H1 (cell line): ENCODE results near the gene ZFP64. TPM values are rescaled to one million over a fixed set of nuclear protein-coding genes. Genes with fewer than 3 reads are reported as not detected.

Experiments
- CTCF ChIA-PET: fragments of 300-600 bp; sonication (Branson Sonifier 250); formaldehyde crosslinking; loops from one replicate; lab custom pipeline; 2021; ENCODE audit not compliant: partially characterized antibody; lab: Charles Lee
- POLR2A ChIA-PET: fragments of 300-600 bp; sonication (Branson Sonifier 250); formaldehyde crosslinking; loops from one replicate; lab custom pipeline; 2021; ENCODE audit warnings: inconsistent platforms; ENCODE audit not compliant: partially characterized antibody; lab: Charles Lee
- DNase-seq, 2 experiments: peaks; one replicate each; pipeline versions ENCODE4 v3.0.0 to v3.0.0-alpha.2; 2010 to 2022; ENCODE audit warnings: low spot score in 2 of 2, low read depth in 1 of 2, mixed read lengths in 1 of 2
- FAIRE-seq: peaks from 2 replicates; lab custom pipeline; 2011; peaks lifted over from hg19 to GRCh38; lab: Jason Lieb, UNC
- H2AFZ ChIP-seq: 2 replicates; pipeline ENCODE4 v1.8.1; 2012; ENCODE audit warnings: low read length, inconsistent platforms
- H2AK5ac ChIP-seq: 2 replicates; pipeline ENCODE4 v1.6.1; 2013; ENCODE audit warnings: low read depth, low read length
- H2BK120ac ChIP-seq: replicated peaks from 2 replicates; pipeline ENCODE3; 2013; ENCODE audit warnings: low read depth, low read length, inconsistent platforms
- H2BK12ac ChIP-seq: 2 replicates; pipeline ENCODE4 v1.6.1; 2013; ENCODE audit warnings: low read depth, low read length
- H2BK15ac ChIP-seq: 2 replicates; pipeline ENCODE4 v1.6.1; 2013; ENCODE audit warnings: low read length
- H2BK20ac ChIP-seq: 2 replicates; pipeline ENCODE4 v1.6.1; 2013; ENCODE audit warnings: low read length
- H2BK5ac ChIP-seq: 2 replicates; pipeline ENCODE4 v1.6.1; 2013; ENCODE audit warnings: low read depth, low read length
- H3K14ac ChIP-seq: 2 replicates; pipeline ENCODE4 v1.6.1; 2013; ENCODE audit warnings: inconsistent platforms; ENCODE audit not compliant: insufficient read length
- H3K18ac ChIP-seq: 2 replicates; pipeline ENCODE4 v1.6.1; 2013; ENCODE audit warnings: low read length; ENCODE audit errors: extremely low read depth
- H3K23ac ChIP-seq: 2 replicates; pipeline ENCODE4 v1.6.1; 2013; ENCODE audit warnings: inconsistent platforms; ENCODE audit not compliant: insufficient read length
- H3K23me2 ChIP-seq: 2 replicates; pipeline ENCODE4 v1.6.1; 2013; ENCODE audit warnings: low read depth, low read length
- H3K27ac ChIP-seq: 2 replicates; pipeline ENCODE4 v1.6.1; 2011; ENCODE audit warnings: low read depth, low read length, inconsistent platforms
- H3K27me3 ChIP-seq, 4 experiments: replicated peaks in 1 of 4; 1 replicate in 1 of 4; 2 replicates in 3 of 4; pipeline versions ENCODE4 v1.6.1 to v1.8.1; 2011 to 2013; ENCODE audit warnings: low read length in 3 of 4, mild to moderate bottlenecking in 3 of 4, inconsistent platforms in 2 of 4, mixed read lengths in 2 of 4, moderate library complexity in 1 of 4; ENCODE audit not compliant: control insufficient read depth in 3 of 4, insufficient read depth in 3 of 4; ENCODE audit errors: extremely low read depth in 1 of 4
- H3K36me3 ChIP-seq, 4 experiments: 2 replicates each; pipeline versions ENCODE4 v1.6.1 to v1.8.1; 2011 to 2013; ENCODE audit warnings: mild to moderate bottlenecking in 4 of 4, low read length in 3 of 4, moderate library complexity in 2 of 4, control low read depth in 1 of 4, inconsistent platforms in 1 of 4; ENCODE audit not compliant: insufficient read depth in 4 of 4, control insufficient read depth in 2 of 4
- H3K4ac ChIP-seq: replicated peaks from 2 replicates; pipeline ENCODE3; 2013; ENCODE audit warnings: low read length, low read depth, mixed read lengths, inconsistent platforms; ENCODE audit not compliant: insufficient read length
- H3K4me1 ChIP-seq, 4 experiments: replicated peaks in 1 of 4; 1 replicate in 1 of 4; 2 replicates in 3 of 4; pipeline versions ENCODE4 v1.6.1 to v1.8.1; 2011 to 2013; ENCODE audit warnings: low read length in 3 of 4, inconsistent platforms in 2 of 4, mixed read lengths in 1 of 4; ENCODE audit not compliant: insufficient read depth in 4 of 4, control insufficient read depth in 3 of 4
- H3K4me2 ChIP-seq, 2 experiments: 2 replicates each; pipeline versions ENCODE4 v1.6.1 to v1.8.1; 2011 to 2013; ENCODE audit warnings: low read depth in 2 of 2, low read length in 2 of 2, control low read depth in 1 of 2, inconsistent platforms in 1 of 2, mild to moderate bottlenecking in 1 of 2; ENCODE audit not compliant: insufficient read depth in 1 of 2
- H3K4me3 ChIP-seq, 4 experiments: fragments of 200-600, 300-600 bp in 1 of 4; sonication (generic), shearing (Covaris generic), sonication (Bioruptor Twin) in 1 of 4; 2 replicates each; pipeline versions ENCODE4 v1.5.1 to v1.8.1; 2011 to 2016; ENCODE audit warnings: low read length in 4 of 4, low read depth in 3 of 4, control low read depth in 2 of 4, inconsistent platforms in 2 of 4, mild to moderate bottlenecking in 2 of 4, mixed read lengths in 1 of 4, moderate library complexity in 1 of 4; ENCODE audit not compliant: insufficient read depth in 2 of 4; ENCODE audit errors: extremely low read depth in 1 of 4
- H3K56ac ChIP-seq: replicated peaks from 2 replicates; pipeline ENCODE3; 2013; ENCODE audit warnings: low read depth, mild to moderate bottlenecking, mixed read lengths, low read length, inconsistent platforms; ENCODE audit not compliant: insufficient read length
- H3K79me1 ChIP-seq: 2 replicates; pipeline ENCODE4 v1.6.1; 2013; ENCODE audit warnings: low read depth, low read length, control low read depth
- H3K79me2 ChIP-seq, 2 experiments: 2 replicates each; pipeline versions ENCODE4 v1.6.1 to v1.8.1; 2012 to 2013; ENCODE audit warnings: low read length in 2 of 2, mild to moderate bottlenecking in 2 of 2, inconsistent platforms in 1 of 2; ENCODE audit not compliant: insufficient read depth in 2 of 2, control insufficient read depth in 1 of 2
- H3K9ac ChIP-seq, 4 experiments: replicated peaks in 1 of 4; 1 replicate in 1 of 4; 2 replicates in 3 of 4; pipeline versions ENCODE4 v1.6.1 to v1.8.1; 2011 to 2013; ENCODE audit warnings: low read depth in 3 of 4, low read length in 3 of 4, control low read depth in 2 of 4, mild to moderate bottlenecking in 2 of 4, moderate library complexity in 2 of 4, inconsistent platforms in 1 of 4; ENCODE audit errors: extremely low read depth in 1 of 4
- H3K9me3 ChIP-seq, 2 experiments: 2 replicates each; pipeline versions ENCODE4 v1.6.1 to v1.8.1; 2012 to 2013; ENCODE audit warnings: mild to moderate bottlenecking in 2 of 2, moderate library complexity in 2 of 2, control low read depth in 1 of 2, inconsistent platforms in 1 of 2, low read depth in 1 of 2, low read length in 1 of 2, mixed read lengths in 1 of 2; ENCODE audit not compliant: insufficient read depth in 2 of 2
- H4K20me1 ChIP-seq, 2 experiments: replicated peaks in 1 of 2; 2 replicates each; pipeline versions ENCODE3 to v1.8.1; 2011 to 2013; ENCODE audit warnings: inconsistent platforms in 2 of 2, low read length in 2 of 2, mild to moderate bottlenecking in 1 of 2; ENCODE audit not compliant: insufficient read depth in 2 of 2, control insufficient read depth in 1 of 2
- H4K5ac ChIP-seq: 2 replicates; pipeline ENCODE4 v1.6.1; 2013; ENCODE audit warnings: low read length, low read depth, mixed read lengths, inconsistent platforms; ENCODE audit not compliant: insufficient read length
- H4K8ac ChIP-seq: 2 replicates; pipeline ENCODE4 v1.8.0; 2013; ENCODE audit warnings: mild to moderate bottlenecking, moderate library complexity, low read length, inconsistent platforms; ENCODE audit not compliant: insufficient read depth; ENCODE audit errors: extremely low read depth
- H4K91ac ChIP-seq: replicated peaks from 2 replicates; pipeline ENCODE3; 2013; ENCODE audit warnings: low read length, mixed read lengths, inconsistent platforms; ENCODE audit not compliant: insufficient read length
- KDM1A ChIP-seq: fragments of 200-600, 300-600 bp; sonication (generic); IDR thresholded peaks from 2 replicates; pipeline ENCODE4 v1.7.1; 2016; ENCODE audit warnings: mild to moderate bottlenecking, low read length, borderline replicate concordance
- RNF2 ChIP-seq: fragments of 200-900, 300-1000 bp; sonication (generic); IDR thresholded peaks from 2 replicates; pipeline ENCODE4 v1.7.1; 2016; ENCODE audit warnings: borderline replicate concordance, low read depth, mild to moderate bottlenecking, antibody characterized with exemption, low read length; ENCODE audit not compliant: poor library complexity, severe bottlenecking; ENCODE audit errors: missing control alignments
- polyA plus RNA-seq, 7 experiments: library from polyadenylated mRNA; depleted of rRNA in 3 of 7; stranded (reverse) in 5 of 7; unstranded in 2 of 7; fragments of >200 nt in 5 of 7; fragments of 200-250 nt in 2 of 7; gene quantifications; 1 replicate in 5 of 7; 2 replicates in 1 of 7; 4 replicates in 1 of 7; pipeline versions ENCODE4 v1.2.1 to v1.2.3, GENCODE V29; 2011 to 2013; ENCODE audit warnings: missing spikeins in 2 of 7, mixed read lengths in 2 of 7
- total RNA-seq: library from RNA; stranded (reverse); fragmentation: NEBNext Ultra II Directional; extraction: Animal tissue kit (Norgen Biotek cat#: 25700); gene quantifications from 2 replicates; pipeline ENCODE4 v1.2.1, GENCODE V29; 2021

ZFP64 gene
- total and polyA plus RNA-seq, 2 of the 8 experiments (the other 6 are each of a cell fraction or from before 2014, with no cell fraction given) = 25.3 to 43.7 TPM

DNA sequence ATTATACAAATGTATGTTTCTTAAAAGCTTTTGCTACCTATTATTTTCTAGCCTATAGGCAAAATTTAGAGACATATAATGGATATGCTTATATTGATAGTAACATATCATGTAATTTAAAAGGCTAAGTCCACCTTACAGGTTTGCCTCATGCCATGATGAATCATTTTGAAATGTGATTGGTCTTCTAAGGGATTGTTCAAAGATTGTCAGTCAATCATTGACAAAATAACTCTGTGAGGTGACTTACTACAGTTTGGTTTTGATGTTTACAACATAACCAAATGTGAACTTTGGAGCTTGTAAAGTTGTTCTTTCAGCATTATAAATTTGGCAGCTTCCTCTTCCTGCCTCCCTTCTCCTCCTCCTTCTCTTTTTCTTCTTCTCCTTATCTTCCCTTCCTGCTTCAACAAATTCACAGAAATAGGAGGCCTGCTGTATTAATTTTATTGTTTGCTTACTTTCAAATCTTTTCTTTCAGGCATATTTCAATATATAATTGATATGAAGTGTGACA lies 39.7 kb upstream of the ZFP64 start:
- no peak overlapping the region for H3K27ac ChIP-seq
- H2AFZ ChIP-seq = no peak overlapping the region
- no peaks in the 10 kb centered on the region for H3K9me3 ChIP-seq
- no peaks in the 10 kb centered on the region for H3K36me3 ChIP-seq
- no peaks in the 10 kb centered on the region for H4K20me1 ChIP-seq
- no peak overlapping the region for H3K4me2 ChIP-seq
- H3K79me1 ChIP-seq = no peaks in the 10 kb centered on the region
- H3K14ac ChIP-seq = no peak overlapping the region
- no peaks in the 10 kb centered on the region for H3K27me3 ChIP-seq
- H3K4ac ChIP-seq = no peak overlapping the region
- CTCF ChIA-PET = interaction anchor here (0.6 to 1.8 kb wide), 3 partner anchors 10 to 103 kb away, joined by 3 read pairs; no protein-coding TSS in a partner anchor
- no peaks in the 10 kb centered on the region for H3K79me2 ChIP-seq
- no peak overlapping the region for H3K23ac ChIP-seq
- no peak for FAIRE-seq
- H2AK5ac ChIP-seq = no peak overlapping the region
- H3K23me2 ChIP-seq = no peaks in the 10 kb centered on the region
- H3K18ac ChIP-seq = no peak overlapping the region
- H3K4me1 ChIP-seq = no peaks in the 10 kb centered on the region
- H3K56ac ChIP-seq = no peak overlapping the region
- H2BK12ac ChIP-seq = no peak overlapping the region
- H3K4me3 ChIP-seq = no peak overlapping the region
- H4K5ac ChIP-seq = no peak overlapping the region
- H4K91ac ChIP-seq = no peak overlapping the region
- H2BK15ac ChIP-seq = no peak overlapping the region
- POLR2A ChIA-PET = no interaction called here
- no peak for DNase-seq
- no peak overlapping the region for H2BK5ac ChIP-seq
- H3K9ac ChIP-seq = no peak overlapping the region
- H2BK120ac ChIP-seq = no peak overlapping the region
- H2BK20ac ChIP-seq = no peak overlapping the region
- no peak overlapping the region for H4K8ac ChIP-seq
- TF ChIP-seq RNF2 = no peak
- TF ChIP-seq KDM1A = no peak
